Lower lobe of right lung (tissue), 2 donors: ENCODE data around the gene KDM2A. TPM values are rescaled to one million over a fixed set of nuclear protein-coding genes. Genes with fewer than 3 reads are reported as not detected.

Experiments used
- ATAC-seq, 2 donors: fragments of 200-7000 bp; cut with Tn5 transposase; one replicate each; pipeline ENCODE4 v1.9.1; 2020 to 2022; ENCODE audit warnings: mild to moderate bottlenecking in 2 of 2, moderate library complexity in 2 of 2
- DNase-seq: peaks from one replicate; pipeline ENCODE4 v3.0.0-alpha.2; 2020
- H3K27ac ChIP-seq: fragments of 200-600 bp; one replicate; pipeline ENCODE4 v1.8.0; 2022
- H3K27me3 ChIP-seq: fragments of 200-600 bp; one replicate; pipeline ENCODE4 v1.8.0; 2022; ENCODE audit warnings: low read depth
- H3K36me3 ChIP-seq: fragments of 200-600 bp; one replicate; pipeline ENCODE4 v1.8.0; 2022; ENCODE audit warnings: mild to moderate bottlenecking
- H3K4me1 ChIP-seq: fragments of 200-600 bp; one replicate; pipeline ENCODE4 v1.8.0; 2022
- H3K4me3 ChIP-seq: fragments of 200-600 bp; one replicate; pipeline ENCODE4 v1.8.0; 2022; ENCODE audit warnings: mild to moderate bottlenecking
- H3K9me3 ChIP-seq: fragments of 200-600 bp; one replicate; pipeline ENCODE4 v1.8.0; 2022
- CTCF ChIP-seq: fragments of 200-600 bp; IDR thresholded peaks from one replicate; pipeline ENCODE4 v1.8.0; 2022; ENCODE audit warnings: antibody characterized with exemption, mild to moderate bottlenecking
- intact Hi-C: fragments of 100-400 bp; cut with DNase I; formaldehyde crosslinking; loops from one replicate; pipeline ENCODE4 v1.11.0; 2022
- total RNA-seq: library from RNA; stranded (reverse); fragmentation: NEBNext Ultra II Directional; extraction: Animal tissue kit (Norgen Biotek cat#: 25700); gene quantifications from one replicate; pipeline ENCODE4 v1.2.1, GENCODE V29; 2021
- donor health status: DM: no; HTN: yes; CAD: no; lungs with severe emphysema.

KDM2A gene
- total RNA-seq, 1 donor from 2014 or later, result 80.5 TPM

- peak; percentile 13 to 23 for ATAC-seq
- Histone ChIP-seq H3K9me3 (no peaks in the 10 kb centered on the region), H3K27ac (no peak overlapping the region), H3K36me3 (peaks cover 61% of the 10 kb centered on the region), H3K4me3 (no peak overlapping the region), H3K27me3 (no peaks in the 10 kb centered on the region), H3K4me1 (peaks cover 12% of the 10 kb centered on the region)
- intact Hi-C loops, result no loop called here
- TF ChIP-seq CTCF, result no peak
- no peak for DNase-seq
These were observed 27.6 kb downstream of the KDM2A start for GRCh38 chr11:67146516-67147226.

DNA sequence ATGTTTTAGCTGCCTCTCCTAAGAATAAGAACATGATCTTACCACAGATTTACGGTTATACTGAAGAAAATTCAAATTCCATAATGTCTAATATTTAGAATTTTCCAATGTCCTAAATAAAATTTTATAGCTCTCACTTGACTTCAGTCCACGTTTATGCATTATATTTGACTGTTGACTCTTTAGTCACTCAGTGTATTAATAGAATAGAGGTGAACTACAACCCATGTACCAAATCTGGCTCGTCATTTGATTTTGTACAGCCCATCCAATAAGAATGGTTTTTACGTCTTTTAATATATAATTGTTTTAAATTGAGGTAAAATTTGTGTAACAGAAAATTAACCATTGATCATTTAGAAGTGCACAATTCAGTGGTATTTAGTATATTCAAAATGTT, 34.9 kb downstream of the KDM2A start:
- peaks cover 46% of the 10 kb centered on the region for H3K36me3 ChIP-seq
- intact Hi-C loops, result no loop called here
- H3K9me3 ChIP-seq, result no peaks in the 10 kb centered on the region
- no peaks in the 10 kb centered on the region for H3K27me3 ChIP-seq
- no peak for TF ChIP-seq CTCF
- DNase-seq, result no peak
- no peak overlapping the region for H3K27ac ChIP-seq
- no peak overlapping the region for H3K4me3 ChIP-seq
- no peaks in the 10 kb centered on the region for H3K4me1 ChIP-seq
- no peak for ATAC-seq

GRCh38 chr11:67154726-67155125, 35.7 kb downstream of the KDM2A start:
- Histone ChIP-seq H3K9me3 (no peaks in the 10 kb centered on the region), H3K36me3 (peaks cover 44% of the 10 kb centered on the region), H3K4me1 (no peaks in the 10 kb centered on the region), H3K27me3 (no peaks in the 10 kb centered on the region), H3K27ac (no peak overlapping the region), H3K4me3 (no peak overlapping the region)
- no peak for TF ChIP-seq CTCF
- intact Hi-C loops, result no loop called here
- ATAC-seq, result no peak
- no peak for DNase-seq

DNA sequence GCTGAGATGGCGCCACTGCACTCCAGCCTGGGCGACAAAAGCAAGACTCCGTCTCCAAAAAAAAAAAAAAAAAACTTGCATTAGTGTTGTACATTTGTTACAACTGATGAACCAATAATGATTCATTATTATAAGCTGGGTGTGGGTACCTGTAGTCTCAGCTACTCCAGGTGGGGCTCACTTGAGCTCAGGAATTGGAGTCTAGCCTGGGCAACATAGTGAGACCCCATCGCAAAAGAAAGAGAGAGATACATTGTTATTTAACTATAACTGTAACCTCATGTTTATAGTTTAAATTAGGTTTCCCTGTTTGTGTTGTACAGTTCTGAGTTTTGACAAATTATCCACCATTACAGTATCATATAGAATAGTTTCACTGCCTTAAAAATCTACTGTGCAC, 38.6 kb downstream of the KDM2A start:
- Histone ChIP-seq H3K4me3 (no peak overlapping the region), H3K9me3 (no peaks in the 10 kb centered on the region), H3K27me3 (no peaks in the 10 kb centered on the region), H3K36me3 (peaks cover 16% of the 10 kb centered on the region), H3K4me1 (peaks cover 14% of the 10 kb centered on the region), H3K27ac (no peak overlapping the region)
- intact Hi-C loops, result no loop called here
- ATAC-seq (no peak), DNase-seq (no peak)
- no peak for TF ChIP-seq CTCF

DNA sequence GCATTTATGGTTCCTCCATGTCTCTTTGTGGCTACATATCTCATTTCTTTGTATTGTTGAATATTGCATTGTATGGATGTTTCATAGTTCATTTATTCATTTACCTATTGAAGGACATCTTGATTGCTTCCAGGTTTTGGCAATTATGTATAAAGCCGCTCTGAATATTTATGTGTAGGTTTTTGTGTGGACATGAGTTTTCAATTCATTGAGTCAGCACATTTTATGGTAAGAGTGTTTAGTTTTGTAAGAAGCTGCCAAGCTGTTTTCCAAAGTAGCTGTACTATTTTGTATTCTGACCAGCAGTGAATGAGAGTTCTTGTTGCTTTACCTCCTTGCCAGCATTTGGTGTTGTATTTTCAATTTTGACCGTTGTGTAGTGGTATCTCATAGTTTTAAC, 39.2 kb downstream of the KDM2A start:
- TF ChIP-seq CTCF, result no peak
- Histone ChIP-seq H3K4me3 (no peak overlapping the region), H3K4me1 (peaks cover 20% of the 10 kb centered on the region), H3K27ac (no peak overlapping the region), H3K9me3 (no peaks in the 10 kb centered on the region), H3K36me3 (peaks cover 14% of the 10 kb centered on the region), H3K27me3 (no peaks in the 10 kb centered on the region)
- ATAC-seq (no peak), DNase-seq (no peak)
- intact Hi-C loops, result no loop called here
